Psoas muscle (tissue), 8 donors: ENCODE results near the gene YTHDF1. TPM values are rescaled to one million over a fixed set of nuclear protein-coding genes. Genes with fewer than 3 reads are reported as not detected.

Experiments used
- ATAC-seq, 4 donors: fragments of 200-7000 bp; cut with Tn5 transposase; one replicate each; pipeline ENCODE4 v1.9.1; 2020; ENCODE audit warnings: moderate library complexity in 3 of 4, mild to moderate bottlenecking in 2 of 4
- DNase-seq, 2 donors: peaks; one replicate each; pipeline ENCODE4 v3.0.0-alpha.2; 2020
- H3K27ac ChIP-seq: fragments of 200-600 bp; one replicate; pipeline ENCODE4 v1.8.0; 2022
- H3K27me3 ChIP-seq, 3 donors: fragments of 200-600 bp in 1 of 3; one replicate each; pipeline versions ENCODE4 v1.6.1 to v1.8.0; 2013 to 2022; ENCODE audit warnings: low read length in 2 of 3, mild to moderate bottlenecking in 2 of 3, moderate library complexity in 1 of 3; ENCODE audit not compliant: insufficient read depth in 3 of 3
- H3K36me3 ChIP-seq, 2 donors: fragments of 200-600 bp in 1 of 2; one replicate each; pipeline versions ENCODE4 v1.6.1 to v1.8.0; 2013 to 2022; ENCODE audit warnings: low read depth in 1 of 2, mild to moderate bottlenecking in 1 of 2, moderate library complexity in 1 of 2; ENCODE audit not compliant: insufficient read depth in 1 of 2
- H3K4me1 ChIP-seq: fragments of 200-600 bp; one replicate; pipeline ENCODE4 v1.8.0; 2022
- H3K4me3 ChIP-seq: fragments of 200-600 bp; one replicate; pipeline ENCODE4 v1.8.0; 2022; ENCODE audit warnings: mild to moderate bottlenecking
- H3K9me3 ChIP-seq: fragments of 200-600 bp; one replicate; pipeline ENCODE4 v1.8.0; 2022
- WGBS, 3 donors: extraction: QIAGEN DNeasy Blood & Tissue Kit; methylation state at CpG; one replicate each; pipeline versions ENCODE4 v1.1.6 to v1.1.7; 2013; 5-methylcytosine and 5-hydroxymethylcytosine counted together
- intact Hi-C, 2 donors: fragments of 100-400 bp; cut with DNase I; formaldehyde crosslinking; loops; one replicate each; pipeline versions ENCODE4 v1.11.0 to v1.14.2; 2022
- polyA plus RNA-seq, 3 donors: library from polyadenylated mRNA; stranded (reverse); fragments of 200-250 nt; gene quantifications; one replicate each; pipeline ENCODE4 v1.2.3, GENCODE V29; 2013
- total RNA-seq, 4 donors: library from RNA; stranded (reverse); fragmentation: NEBNext Ultra II Directional in 2 of 4; extraction: Animal tissue kit (Norgen Biotek cat#: 25700) in 2 of 4; gene quantifications; one replicate each; pipeline versions ENCODE4 v1.2.1 to v1.2.4, GENCODE V29; 2021 to 2023
- TF ChIP-seq, protein P1 (sequence below): fragments of 200-600 bp; IDR thresholded peaks from one replicate; pipeline ENCODE4 v1.8.0; 2022; ENCODE audit warnings: antibody characterized with exemption
- donor health status: healthy with polysubstance abuse.
- donor health status: DM: no; HTN: no; CAD: no; lungs with moderate emphysema.
- donor health status: Bipolar disorder and iron deficiency.
- donor health status: healthy.
- donor health status: DM: yes; HTN: yes; CAD: no.
- donor health status: DM: no; HTN: no; CAD: no.
- donor health status: DM: no; HTN: no; CAD: no.
- donor health status: DM: yes; HTN: yes; CAD: no.

Gene YTHDF1
- total and polyA plus RNA-seq, 7 donors: 27.4 to 52.1 (median 45.8) TPM

DNA sequence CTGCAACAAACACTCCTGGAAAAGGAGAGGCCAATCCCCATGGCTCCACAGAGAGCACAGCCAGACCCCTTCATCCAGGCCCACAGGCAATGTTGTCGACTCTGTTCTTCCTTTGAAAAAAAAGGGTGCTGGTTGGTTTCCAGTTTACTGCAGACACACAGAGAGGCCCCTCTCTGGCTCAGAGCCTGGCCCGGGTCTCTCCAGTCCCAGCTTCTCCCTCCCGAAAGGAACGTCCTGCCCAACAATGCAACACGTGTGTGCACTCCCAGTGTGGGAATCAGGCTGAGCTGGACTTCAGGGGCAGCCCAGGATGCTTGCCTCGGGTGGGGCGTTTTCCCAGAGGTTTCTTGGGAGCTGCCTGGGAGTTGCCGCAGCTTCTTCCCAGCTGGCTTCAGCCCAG is 42.9 kb upstream of the YTHDF1 start:
- no peak for ATAC-seq

DNA sequence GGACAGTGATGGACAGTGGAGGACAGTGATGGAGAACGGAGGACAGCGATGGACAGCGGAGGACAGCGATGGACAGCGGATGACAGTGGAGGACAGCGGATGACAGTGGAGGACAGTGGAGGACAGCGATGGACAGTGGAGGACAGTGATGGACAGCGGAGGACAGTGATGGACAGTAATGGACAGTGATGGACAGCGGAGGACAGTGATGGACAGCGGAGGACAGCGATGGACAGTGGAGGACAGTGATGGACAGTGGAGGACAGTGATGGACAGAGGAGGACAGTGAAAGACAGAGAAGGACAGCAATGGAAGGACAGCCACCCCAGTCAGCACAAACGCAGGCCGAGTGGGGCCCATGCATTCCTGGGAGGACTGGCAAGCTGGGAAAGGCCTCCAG is 41.7 kb upstream of the YTHDF1 start:
- H3K4me1 ChIP-seq: peaks cover 2% of the 10 kb centered on the region
- DNase-seq: no peak
- intact Hi-C loops: no loop called here
- H3K9me3 ChIP-seq: no peaks in the 10 kb centered on the region
- H3K4me3 ChIP-seq: no peak overlapping the region
- TF ChIP-seq, protein P1, sequence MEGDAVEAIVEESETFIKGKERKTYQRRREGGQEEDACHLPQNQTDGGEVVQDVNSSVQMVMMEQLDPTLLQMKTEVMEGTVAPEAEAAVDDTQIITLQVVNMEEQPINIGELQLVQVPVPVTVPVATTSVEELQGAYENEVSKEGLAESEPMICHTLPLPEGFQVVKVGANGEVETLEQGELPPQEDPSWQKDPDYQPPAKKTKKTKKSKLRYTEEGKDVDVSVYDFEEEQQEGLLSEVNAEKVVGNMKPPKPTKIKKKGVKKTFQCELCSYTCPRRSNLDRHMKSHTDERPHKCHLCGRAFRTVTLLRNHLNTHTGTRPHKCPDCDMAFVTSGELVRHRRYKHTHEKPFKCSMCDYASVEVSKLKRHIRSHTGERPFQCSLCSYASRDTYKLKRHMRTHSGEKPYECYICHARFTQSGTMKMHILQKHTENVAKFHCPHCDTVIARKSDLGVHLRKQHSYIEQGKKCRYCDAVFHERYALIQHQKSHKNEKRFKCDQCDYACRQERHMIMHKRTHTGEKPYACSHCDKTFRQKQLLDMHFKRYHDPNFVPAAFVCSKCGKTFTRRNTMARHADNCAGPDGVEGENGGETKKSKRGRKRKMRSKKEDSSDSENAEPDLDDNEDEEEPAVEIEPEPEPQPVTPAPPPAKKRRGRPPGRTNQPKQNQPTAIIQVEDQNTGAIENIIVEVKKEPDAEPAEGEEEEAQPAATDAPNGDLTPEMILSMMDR: no peak
- H3K36me3 ChIP-seq: no peaks in the 10 kb centered on the region
- no peak overlapping the region for H3K27ac ChIP-seq
- WGBS, 3 donors: 88 to 92% (median 89%) methylated on average over 10 to 13 of the region's 13 CpGs
- ATAC-seq: no peak
- peaks cover 0 to 71% (median 26%) of the 10 kb centered on the region in 3 donors for H3K27me3 ChIP-seq

More for the DNA sequence above, 42.9 kb upstream of the YTHDF1 start:
- peaks cover 0 to 68% (median 19%) of the 10 kb centered on the region in 3 donors for H3K27me3 ChIP-seq
- H3K36me3 ChIP-seq: no peaks in the 10 kb centered on the region
- no peak overlapping the region for H3K4me3 ChIP-seq
- no peaks in the 10 kb centered on the region for H3K9me3 ChIP-seq
- DNase-seq: no peak
- intact Hi-C loops: no loop called here
- H3K27ac ChIP-seq: no peak overlapping the region
- TF ChIP-seq, protein P1: no peak
- 18 to 31% (median 25%) methylated on average over 8 of the region's 8 CpGs for WGBS, 3 donors
- no peaks in the 10 kb centered on the region for H3K4me1 ChIP-seq

DNA sequence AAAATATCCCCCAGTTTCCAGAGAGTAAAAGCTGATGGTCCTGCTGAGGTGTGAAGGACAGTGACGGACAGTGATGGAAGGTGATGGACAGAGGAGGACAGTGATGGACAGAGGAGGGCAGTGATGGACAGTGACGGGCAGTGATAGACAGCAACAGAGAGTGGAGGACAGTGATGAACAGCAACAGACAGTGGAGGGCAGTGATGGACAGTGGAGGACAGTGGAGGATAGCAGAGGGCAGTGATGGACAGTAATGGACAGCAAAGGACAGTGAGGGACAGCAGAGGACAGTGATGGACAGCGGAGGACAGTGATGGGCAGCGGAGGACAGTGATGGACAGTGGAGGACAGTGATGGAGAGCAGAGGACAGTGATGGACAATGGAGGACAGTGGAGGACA is 41.0 kb upstream of the YTHDF1 start:
- Histone ChIP-seq H3K27ac (no peak overlapping the region), H3K4me1 (peaks cover 2% of the 10 kb centered on the region), H3K9me3 (no peaks in the 10 kb centered on the region), H3K36me3 (no peaks in the 10 kb centered on the region), H3K4me3 (no peak overlapping the region), H3K27me3 (peaks cover 0 to 76% (median 29%) of the 10 kb centered on the region in 3 donors)
- no peak for ATAC-seq
- no peak for DNase-seq
- TF ChIP-seq, protein P1: no peak
- 87 to 94% (median 91%) methylated on average over 4 of the region's 4 CpGs for WGBS, 3 donors
- intact Hi-C loops: no loop called here

DNA sequence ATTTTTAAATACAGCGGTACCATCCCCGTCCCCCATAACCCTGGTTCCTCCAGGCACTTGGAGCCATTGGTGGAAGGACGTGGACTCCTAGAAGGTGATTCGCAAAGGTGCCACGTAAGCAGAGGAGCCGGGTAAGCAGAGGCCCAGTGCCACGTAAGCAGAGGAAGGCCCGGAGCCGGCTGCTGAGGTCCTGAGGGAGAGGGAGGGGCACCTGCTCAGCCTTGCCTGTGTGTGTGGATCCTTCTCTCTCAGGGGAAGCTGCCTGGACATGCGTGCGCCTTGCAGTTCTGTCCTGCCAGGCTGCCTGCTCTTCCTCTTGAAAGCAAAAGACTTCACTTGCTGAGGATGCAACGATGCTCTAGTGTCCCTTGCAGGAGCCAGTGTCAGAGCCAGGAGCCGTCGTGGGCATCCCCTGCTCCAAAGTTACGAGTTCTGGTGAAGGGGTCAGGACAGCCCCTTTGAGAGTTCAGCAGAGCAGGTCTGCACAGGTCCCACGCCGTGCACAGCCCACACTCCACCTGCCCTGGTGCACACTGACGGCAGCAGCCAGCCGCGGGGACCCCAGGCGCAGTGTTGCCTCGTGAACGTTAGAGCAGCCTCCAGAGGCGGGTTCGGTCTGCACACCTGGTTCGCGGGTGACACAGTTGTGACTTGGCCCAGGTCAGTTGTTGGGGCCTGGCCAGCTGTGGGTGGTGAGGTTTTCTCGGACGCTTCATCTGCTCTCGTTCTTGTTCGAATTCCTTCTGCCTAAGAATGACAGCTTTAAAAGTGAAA is 40.2 kb upstream of the YTHDF1 start:
- no peak for DNase-seq
- intact Hi-C loops: no loop called here
- Histone ChIP-seq H3K27me3 (peaks cover 0 to 79% (median 30%) of the 10 kb centered on the region in 3 donors), H3K4me1 (peaks cover 2% of the 10 kb centered on the region), H3K4me3 (no peak overlapping the region), H3K27ac (no peak overlapping the region), H3K36me3 (no peaks in the 10 kb centered on the region), H3K9me3 (no peaks in the 10 kb centered on the region)
- TF ChIP-seq, protein P1: no peak
- WGBS, 3 donors: 59 to 63% (median 62%) methylated on average over 31 of the region's 31 CpGs
- no peak for ATAC-seq
